Activated CD4-positive, alpha-beta T cell treated with anti-CD3 and anti-CD28 coated beads, Interleukin-2, amount 50 U/mL, for 48 hours (primary cell): Measurements from ENCODE around the gene ABCA3.
A peak's percentile ranks its signal among the peaks of the same experiment; 100 is the strongest.
"Not testable (repeated sequence)": the region's sequence is repeated elsewhere in the genome, so short reads cannot be mapped to it uniquely, and the experiment has no call there.

Experiments
- DNase-seq, 2 experiments: peaks; one replicate each; pipeline ENCODE4 v3.0.0-alpha.2; 2020

ABCA3 gene

DNA sequence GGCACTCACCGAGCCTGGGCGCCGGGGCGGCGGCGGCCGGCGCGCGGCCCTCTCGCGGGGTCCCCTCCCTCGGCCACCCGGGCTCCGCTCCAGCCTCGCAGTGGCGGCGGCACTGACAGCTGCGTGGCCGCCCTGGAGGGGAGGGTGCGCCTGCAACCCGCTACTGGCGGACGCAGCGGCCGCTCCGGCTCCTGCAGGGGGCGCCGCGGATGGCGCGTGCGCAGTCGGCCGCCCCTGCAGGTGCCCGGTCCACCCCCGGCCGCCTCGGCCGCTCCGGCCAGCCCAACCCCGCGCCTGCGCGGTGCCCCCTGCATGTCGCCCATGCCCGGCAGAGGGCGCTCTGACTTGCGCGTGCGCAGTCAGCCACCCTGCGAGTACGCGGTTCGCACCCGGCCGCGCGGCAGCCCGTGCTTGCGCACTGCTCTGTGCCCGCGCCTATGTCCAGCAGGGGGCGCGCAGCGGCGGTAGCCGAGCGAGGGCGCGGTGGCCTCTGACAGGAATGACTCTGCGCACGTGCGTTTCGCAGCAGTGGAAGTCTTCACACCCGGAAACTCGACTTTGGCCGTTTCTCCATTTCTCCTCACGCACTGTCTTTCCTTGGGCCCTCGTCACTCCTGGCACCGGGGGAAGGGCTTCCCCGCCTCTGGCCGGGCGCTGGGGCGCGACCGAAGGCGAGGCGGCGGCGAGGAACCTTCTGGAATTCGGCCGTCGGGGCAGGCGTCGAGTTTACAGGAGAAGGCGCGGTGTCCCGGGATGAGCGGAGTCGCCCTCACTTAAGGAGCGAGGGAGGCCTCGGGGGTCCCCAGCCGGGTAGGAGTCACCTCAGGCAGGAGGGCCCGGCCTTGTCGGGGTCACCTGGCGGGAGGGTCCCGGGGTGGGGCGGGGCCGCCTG lies at the start of gene ABCA3:
Gene ABCA3 (minus strand): TSS at position 165 of the 892 bp plus-strand sequence. CDS start 14,262 bp downstream, outside the sequence.
- DNase-seq: peak; percentile 95

DNA sequence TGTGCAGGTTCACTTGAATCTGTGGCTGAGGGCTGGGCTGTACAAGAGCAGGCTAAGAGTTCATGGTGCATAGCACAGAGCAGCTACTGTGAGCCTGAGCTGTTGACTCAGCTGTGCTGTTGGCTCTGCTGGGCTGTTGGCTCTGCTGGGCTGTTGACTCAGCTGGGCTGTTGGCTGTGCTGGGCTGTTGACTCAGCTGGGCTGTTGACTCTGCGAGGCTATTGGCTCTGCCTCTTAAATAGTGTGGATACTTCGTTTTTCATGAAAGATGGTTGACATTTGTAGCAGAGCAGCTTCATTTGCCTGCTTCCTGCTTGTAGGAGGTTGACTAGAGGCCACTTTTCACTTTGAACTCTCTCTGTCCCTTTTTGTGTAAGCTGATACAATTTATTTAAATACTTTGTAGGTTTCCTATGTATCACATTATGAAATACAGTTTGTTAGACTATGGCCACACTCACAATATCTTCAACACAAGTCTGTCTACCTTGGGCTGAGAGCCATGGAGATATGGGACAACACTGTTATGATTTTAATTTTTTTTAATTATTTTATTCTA lies 48.4 kb upstream of the ABCA3 start:
- DNase-seq: no peak

DNA sequence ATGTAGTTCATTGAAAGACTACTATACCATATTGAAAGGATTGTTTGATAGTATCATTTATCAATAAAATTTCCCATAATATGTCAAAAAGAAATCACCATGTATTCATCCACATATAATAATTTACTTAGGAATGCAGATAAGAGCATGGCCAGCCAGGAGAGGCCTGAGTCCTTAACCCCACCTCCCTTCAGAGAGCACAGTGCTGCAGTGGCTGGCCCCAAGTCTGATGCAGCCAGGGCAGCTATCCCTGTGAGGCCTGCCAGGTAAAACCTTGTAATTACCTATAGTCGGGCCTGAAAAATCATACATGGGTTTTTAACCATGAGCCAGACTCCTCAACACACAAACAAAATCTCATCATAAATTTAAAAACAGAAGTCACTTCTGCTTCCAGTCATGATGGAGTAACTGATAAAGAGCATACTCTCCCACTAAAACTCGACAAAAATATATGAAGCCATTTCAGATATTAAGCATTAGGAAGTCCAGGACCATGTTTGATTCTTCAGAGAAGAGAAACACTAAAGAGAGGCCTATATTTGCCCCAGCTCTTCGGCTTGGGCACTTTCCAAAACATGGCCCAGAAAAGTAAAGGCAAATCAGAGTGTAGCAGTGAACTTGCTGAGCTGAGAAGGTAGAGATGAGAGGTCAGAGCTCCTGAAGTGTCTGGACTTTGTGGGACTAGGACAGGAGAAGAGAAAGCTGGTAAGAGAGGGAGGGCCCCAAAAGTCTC lies 47.8 kb upstream of the ABCA3 start:
- no peak for DNase-seq

DNA sequence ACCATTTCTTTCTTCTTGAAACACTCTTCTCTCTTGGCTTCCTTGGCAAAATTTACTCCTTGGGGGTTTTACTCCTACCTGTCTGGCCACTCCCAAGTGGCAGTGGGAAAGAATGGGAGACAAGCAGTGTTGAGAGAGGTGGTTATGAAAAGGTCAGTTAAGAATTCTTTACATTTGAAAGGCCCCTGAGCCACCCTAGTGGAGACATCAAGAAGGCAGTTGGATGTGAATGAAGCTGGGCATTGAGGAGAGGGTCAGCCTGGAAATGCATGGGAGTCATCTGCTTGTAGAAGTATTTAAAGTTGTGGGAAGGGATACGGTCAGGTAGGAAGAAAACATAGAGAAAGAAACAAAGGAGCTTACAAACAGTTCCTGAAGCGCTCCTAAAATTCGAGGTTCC lies 46.5 kb upstream of the ABCA3 start:
- DNase-seq: no peak

DNA sequence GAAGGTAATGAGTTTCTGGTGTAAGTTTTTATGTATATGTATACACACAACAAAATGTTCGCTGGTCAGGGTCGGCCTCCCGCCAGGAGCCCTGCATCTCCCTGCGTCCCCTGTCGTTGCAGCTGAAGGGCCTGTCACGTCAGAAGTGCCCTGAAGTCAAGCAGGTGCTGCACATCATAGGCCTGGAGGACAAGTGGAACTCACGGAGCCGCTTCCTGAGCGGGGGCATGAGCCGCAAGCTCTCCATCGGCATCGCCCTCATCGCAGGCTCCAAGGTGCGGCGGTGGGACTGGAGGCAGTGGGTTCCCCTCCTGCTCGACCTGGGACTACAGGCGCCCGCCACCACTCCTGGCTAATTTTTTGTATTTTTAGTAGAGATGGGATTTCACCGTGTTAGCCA lies 45.5 kb upstream of the ABCA3 start:
- not testable (repeated sequence) for DNase-seq

DNA sequence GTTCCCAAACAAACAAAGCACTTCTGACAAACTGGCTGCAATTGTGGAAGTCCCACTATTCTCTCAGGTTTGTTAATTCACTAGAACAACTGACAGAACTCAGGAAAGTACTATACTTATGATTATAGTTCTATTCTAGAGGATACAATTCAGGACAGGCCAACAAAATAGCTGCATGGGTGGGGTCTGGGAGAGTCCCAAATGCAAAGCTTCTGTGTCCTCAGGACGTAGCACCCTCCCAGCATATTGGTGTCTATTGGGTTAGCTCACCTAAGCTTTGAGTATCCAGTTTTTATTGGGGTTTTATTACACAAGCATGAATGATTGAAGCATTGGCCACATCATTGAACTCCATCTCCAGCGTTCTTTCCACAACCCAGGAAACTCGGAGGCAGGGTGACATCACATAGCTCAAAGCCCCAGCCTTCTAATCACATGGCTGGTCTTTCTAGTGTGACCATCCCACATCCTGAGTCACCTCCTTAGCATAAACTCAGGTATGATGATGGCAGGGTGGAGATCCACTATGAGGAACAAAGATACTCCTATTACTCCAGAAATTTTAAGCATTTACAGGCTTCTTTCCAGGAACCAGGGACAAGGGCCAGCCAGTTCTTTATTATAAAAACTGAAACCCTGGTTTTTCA lies 44.8 kb upstream of the ABCA3 start:
- DNase-seq: no peak

DNA sequence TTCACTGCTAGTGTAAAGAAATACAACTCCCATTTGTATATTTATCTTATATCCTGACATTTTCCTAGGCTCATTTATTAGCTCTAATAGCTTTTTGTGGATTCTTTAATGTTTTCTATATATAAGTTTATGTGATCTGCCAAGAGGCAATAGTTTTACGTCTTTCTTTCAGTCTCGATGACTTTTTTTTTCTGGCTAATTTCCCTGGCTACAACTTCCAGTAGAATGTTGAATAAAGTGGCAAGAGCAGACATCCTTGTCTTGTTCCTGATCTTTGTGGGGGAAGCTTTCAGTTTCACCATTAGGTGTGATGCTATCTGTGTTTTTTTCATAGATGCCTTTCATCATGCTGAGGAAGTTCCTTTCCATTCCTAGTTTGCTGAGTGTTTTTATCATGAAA lies 43.9 kb upstream of the ABCA3 start:
- no peak for DNase-seq

DNA sequence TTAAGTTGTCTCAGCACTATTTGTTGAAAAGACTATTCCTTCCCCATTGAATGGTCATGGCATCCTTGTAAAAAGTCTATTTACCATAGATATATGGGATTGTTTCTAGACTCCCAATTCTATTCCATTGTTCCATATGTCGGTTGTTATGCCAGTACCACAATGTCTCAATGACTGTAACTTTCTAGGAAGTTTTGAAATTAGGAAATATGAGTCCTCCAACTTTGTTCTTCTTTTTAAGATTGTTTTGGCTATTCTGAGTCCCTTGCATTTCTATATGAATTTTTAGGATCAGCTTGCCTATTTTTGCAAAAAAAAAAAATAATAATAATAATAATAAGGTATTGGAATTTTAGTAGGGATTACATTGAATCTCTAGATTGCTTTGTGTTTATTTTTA lies 43.0 kb upstream of the ABCA3 start:
- no peak for DNase-seq

DNA sequence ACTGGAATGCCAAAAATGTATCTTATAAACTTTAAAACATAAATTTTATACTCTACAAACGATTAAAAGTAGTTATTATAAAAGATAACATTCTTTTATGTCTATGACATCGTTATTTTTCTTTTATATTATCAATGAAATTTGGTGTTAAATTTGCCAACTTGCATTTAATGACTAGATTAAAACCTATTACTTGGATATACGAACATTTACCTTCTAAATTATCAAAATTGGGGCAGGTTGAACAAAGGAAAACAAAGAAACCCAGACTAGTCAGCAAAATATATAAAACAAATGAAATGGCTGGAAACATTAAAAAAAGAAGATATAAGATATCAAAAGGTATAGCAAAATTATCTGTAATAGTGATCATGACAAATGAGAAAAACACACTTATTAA lies 34.1 kb upstream of the ABCA3 start:
- no peak for DNase-seq

DNA sequence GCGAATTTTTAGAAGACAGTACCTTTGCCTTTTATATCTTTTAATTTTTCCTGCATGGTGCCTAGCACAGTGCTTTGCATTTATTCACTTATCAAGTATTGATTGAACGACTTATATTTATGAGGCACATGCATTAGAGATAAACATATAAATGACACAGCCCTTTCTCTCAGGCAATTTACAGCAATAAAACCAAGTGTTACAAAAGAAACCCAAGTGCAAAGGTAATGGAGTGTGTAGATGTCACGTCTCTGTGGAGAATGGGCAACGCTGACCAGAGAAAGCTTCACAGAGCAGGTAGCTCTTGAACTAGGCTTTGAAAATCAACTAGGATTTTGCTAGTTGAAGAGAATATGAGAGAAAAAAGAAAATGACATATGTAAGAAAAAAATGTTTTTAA lies 32.6 kb upstream of the ABCA3 start:
- DNase-seq: no peak

DNA sequence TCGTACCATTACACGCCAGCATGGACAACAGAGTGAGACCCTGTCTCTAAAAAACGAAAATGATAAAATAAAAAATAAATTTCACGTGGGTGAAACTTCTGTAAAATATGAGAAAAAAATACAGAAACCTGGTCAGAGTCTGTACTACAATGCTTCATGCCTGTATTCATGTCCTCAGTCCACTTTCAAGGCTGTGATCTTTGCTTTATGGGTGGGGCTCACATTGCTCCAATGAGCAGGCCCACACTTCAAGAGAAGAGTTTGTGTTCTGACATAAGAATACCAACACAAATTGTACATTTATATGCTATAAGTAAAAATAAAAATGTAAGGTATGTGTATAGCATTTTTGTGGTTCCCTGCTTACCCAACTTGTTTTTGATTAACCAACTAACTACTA lies 32.2 kb upstream of the ABCA3 start:
- no peak for DNase-seq

DNA sequence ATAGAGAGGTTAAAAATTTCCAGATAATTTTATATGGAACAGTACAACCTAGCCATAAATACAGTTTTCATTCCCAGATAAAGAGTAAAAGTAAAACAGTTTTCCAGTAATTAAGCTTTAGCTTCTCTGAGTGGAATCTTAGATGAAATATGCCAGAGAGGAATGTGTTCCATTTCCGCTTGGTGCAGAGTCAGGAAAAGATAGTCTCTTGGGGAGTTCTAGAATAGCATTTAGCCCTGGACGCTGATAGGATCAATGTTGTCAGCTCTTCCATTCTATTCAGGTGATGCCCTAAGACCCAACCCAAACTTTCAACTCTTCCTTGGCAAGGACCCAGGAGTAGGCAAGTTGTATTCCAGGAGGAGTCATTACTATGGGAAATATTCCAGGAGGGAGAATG lies 30.9 kb upstream of the ABCA3 start:
- DNase-seq: no peak

DNA sequence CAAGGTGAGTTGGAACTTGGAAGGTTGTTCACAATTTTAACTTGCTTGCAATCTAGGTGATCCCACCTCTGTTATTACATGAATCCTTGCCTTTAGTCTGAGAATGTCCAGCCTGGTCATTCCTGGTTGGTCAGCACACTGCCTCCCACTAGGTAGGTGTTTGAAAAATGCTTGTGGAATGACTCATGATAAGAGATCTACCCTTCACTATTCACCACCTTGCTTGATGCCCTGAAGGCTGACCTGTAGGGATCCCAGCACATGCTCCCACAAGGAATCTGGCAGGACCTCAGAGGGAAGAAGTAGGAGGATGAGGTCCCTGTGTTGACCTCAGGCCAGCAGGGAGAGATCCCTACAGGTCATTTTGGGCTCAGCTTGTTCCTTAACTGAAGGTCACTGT lies 30.2 kb upstream of the ABCA3 start:
- no peak for DNase-seq

DNA sequence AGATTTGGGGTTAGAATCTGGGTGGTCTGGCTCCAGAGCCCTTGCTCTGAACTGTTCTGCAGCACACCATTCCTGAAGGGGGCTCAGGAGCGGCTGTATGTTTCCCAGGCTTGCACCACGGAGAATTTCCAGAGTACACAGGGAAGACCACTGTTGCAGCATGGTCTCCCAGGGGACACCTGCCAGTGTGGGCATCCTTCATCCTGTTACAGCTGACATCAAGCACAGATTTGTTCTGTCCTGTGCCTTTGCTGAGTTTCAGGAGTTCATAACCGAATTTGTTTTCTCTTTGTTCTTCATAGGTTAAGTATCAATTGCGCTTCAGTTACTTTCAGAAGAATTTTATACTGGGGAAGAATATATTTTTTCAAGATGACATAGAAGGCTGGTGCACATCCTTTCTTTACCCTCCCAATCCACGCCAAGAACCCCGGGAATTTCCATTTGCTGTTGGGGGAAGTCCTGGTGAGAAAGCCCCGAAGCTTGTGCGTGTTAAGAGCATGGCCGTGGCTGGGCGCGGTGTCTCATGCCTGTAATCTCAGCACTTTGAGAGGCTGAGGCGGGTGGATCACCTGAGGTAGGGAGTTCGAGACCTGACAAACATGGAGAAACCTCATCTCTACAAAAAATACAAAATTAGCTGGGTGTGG lies 26.3 kb upstream of the ABCA3 start:
- peak; percentile 2 to 6 for DNase-seq

DNA sequence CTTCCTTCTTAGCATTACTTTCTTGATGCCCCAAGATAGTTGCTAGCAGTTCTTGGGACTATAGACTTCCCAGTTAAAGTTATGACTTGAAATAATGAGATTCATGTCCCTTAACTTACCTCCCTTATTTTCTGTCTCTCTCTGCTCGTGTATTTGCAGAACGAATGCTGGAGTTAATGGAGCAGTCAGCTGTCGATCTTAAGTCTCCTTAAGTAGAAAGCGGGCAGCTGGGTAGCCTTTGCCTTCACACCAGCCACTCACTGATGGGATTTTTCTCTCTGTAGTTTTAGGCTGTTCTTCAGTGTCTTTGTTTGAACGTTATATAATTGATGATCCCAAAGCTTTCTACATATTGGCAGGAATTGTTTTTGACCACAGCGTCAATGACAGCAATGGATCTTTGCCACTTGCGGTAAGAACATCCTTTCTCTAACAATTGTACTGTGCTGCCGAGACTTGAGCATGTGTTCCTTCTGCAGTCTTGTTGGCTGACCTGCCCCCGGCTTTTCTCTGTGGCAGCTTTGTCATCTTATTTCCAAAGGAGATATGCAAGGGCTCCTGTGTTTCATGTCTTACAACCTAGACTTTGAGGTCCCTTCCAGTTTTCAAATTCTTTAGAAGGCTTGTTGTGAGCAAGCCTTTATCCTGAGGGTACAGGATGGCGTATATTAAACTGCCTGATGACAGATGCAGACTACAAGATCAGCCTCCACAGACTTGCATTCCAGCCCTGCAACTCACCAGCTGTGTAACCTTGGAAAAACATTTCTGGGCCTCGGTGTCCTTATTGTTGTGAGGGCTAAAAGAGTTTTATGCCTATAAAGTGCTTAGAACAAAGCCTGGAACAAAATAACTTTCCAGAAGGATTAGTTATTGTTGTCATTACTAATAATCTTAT lies 25.1 kb upstream of the ABCA3 start:
- DNase-seq: no peak

DNA sequence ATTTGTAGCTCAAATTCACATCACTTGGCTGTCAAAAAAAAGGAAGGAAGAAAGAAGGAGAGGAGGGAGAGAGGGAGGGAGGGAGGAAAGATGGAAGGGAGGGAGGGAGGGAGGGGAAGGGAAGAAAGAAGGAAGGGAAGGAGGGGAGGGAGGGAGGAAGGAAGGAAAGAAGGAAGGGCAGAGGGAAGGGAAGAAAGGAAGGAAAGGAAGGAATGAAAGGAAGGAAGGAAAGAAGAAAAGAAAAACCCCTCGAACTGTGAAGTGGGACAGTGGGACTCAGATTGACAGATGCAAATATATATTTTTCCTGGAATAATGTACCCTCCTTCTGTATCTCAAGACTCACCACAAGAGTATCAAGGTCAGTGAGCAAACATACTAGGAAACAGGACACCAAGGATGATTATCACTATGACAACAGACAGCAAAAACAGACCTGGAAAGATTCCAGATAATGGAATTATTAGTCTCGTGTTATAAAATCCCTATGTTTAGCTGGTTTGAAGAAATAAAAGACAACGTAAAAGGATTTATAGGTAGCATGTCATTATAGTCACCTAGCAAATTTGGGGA lies 24.2 kb upstream of the ABCA3 start:
- DNase-seq: no peak

DNA sequence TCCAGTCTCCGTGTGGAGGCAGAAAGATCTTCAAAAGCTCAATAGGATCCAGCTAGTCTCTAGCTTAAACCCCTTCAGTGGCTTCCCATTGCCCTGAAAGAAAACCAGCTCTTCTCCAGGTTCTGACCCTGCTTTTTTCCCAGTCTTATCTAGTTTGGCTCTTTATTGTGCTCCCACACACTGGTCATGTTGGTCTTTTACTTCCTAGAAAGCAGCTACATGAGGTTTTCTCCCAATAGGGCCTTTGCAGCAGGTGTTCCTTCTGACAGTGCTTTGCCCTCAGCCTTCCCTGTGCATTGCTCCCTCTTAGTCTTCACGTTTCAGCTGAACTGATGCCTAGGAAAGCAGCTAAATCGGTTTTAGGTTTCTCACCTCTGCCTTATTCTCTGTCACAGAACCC lies 21.7 kb upstream of the ABCA3 start:
- no peak for DNase-seq

DNA sequence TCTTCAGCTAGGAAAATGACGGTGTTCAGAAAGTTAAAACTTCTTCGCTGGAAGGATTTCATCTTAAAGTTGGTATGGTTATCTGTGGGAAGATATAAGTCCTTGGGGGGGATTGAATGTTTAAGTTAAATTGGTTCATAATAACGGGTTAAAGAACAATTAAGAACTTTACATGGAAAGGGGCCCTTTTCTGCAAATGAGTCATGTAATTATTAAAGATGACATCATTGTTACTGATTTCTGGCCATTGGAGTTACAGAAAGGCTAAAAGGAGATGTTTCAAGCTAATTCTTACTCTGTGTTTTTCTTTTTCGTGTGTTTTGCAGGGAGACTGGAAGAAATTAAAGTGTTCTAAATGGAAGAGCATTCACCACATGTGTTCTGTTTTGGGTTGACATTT lies 20.6 kb upstream of the ABCA3 start:
- DNase-seq: no peak

DNA sequence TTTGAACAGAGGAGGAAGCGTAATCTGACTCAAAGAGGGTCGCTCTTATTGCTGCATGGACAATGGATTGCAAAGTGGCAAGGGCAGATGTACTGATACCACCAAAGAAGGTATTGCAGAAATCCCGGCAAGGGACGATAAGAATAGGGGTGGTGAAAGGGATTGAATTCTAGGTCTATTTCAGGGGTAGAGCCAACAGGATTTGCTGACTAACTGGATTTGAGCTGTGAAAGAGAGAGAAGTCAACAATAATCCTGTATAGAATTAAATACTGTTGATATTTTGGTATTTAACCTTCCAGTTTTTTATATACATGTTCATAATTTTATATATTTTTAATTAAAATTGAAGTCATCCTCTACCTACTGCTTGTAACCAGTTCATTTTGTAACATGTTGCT lies 19.4 kb upstream of the ABCA3 start:
- DNase-seq: no peak

DNA sequence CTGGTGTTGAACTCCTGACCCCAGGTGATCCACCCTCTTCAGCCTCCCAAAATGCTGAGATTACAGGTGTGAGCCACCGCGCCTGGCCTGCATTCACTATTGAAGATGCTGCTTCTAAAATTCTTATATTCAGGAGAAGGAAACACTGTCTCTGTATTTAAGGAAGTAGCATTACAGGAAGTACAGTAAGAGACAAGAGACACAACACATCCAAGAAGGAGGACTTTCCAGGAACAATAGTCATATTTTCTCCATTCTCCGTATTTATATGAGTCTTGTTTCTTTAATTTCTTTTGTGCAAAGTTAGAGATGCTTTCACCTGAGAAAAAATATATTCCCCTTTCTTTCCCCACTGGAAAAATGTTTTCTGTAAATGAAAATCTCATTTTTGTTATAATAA lies 18.3 kb upstream of the ABCA3 start:
- DNase-seq: no peak

DNA sequence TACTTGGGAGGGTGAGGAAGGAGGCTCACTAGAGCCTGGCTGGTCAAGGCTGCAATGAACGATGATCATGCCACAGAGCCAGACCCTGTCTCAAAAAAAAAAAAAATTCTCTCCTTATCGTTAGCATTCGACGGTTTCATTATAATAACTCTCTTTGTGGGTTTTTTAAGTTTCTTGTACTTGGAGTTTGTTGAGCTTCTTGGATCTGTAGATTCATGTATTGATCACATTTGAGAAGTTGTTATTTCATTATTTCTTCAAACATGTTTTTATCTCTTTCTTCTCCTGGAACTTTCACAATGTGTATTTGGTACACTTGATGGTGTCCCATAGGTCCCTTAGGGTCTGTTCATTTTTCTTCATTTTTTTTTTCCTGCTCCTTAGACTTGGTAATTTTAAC lies 16.8 kb upstream of the ABCA3 start:
- no peak for DNase-seq

DNA sequence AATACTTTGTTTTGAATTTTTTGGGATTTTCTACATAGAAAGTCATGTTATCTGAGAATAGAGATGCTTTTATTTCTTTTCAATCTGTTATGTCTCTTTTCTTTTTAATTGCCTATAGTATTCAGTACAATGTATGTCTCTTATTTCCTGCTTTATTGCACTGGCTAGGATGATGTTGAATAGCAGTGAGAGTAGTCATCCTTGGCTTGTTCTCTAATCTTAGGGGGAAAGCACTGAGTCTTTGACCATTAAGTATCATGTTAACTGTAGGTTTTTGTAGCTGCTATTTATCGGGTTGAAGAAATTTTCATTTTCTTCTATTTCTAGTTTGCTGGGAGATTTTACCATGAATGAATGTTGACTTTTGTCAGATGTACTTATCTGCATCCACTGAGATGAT lies 10.0 kb upstream of the ABCA3 start:
- DNase-seq: no peak
